GM21423 (cell line): Measurements from ENCODE around the gene KIAA0040.
A peak's percentile ranks its signal among the peaks of the same experiment; 100 is the strongest.

ENCODE experiments used
- ATAC-seq: cut with Tn5 transposase; IDR thresholded peaks from one replicate; pipeline ENCODE4 v1.9.1; 2021; ENCODE audit warnings: mild to moderate bottlenecking, moderate library complexity; ENCODE audit not compliant: unreplicated experiment

KIAA0040 gene

DNA sequence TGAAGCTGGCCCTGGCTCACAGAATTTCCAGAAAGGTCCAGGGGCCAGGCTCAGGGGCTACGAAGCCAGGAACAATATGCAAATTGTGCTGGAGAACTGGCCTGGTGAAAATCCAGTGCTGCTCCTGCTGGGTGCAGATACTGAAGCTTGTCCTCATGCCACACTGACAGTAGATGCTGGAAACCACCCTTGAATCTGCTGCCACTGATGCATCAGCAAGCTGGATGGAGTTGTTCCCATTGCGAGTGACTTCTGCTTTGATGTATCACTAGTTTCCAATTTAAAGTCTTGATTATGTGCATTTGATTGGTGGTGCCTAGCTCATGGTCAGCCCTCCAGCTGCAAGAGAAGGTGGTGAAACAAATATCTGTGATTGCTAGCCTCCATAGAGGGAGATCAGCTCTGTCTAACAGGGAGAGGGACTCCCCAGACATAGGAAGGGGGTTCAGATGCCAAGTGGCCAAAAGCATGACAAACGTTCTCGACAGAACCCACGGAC lies 11.0 kb upstream of the KIAA0040 start:
- ATAC-seq, result no peak

DNA sequence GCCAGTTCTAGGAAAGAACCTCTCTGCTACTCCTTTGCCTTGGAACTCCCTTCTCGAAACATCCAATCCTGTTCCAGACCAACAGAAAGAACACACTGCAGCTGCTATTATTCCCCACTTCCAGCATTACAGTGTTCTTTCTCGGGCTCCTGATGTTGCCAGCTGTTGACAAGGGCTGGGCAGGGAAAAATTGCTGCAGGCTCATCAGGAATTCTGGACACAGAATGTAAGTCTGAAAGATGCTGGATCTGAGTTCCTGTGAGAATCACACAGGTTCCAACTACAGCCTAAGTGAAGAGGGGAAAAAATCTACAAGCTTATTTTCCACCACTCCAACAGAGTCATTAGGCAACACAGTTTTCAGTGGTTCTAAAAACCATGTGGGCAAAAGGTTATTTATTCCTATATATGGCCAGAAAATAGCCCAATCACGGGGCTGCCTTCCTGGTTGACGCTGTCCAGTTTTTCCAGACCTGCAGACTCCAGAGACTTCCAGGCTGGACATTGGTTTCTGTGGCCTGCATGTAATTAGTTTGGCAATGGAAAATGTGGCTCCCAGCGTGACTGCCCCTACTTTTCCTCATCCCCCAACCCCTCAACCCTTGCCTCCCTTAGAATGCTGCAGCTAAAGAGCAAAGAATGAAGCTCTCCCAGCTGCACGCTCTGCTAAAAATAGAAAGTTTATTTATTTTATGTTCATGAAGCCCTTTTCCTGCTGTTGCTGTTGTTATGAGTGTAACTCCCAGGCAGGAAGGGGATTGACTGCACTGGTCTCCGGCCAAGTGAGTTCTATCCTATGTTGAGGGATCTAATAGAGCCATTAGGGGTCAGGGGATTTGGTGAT lies 8.3 kb upstream of the KIAA0040 start:
- no peak for ATAC-seq

DNA sequence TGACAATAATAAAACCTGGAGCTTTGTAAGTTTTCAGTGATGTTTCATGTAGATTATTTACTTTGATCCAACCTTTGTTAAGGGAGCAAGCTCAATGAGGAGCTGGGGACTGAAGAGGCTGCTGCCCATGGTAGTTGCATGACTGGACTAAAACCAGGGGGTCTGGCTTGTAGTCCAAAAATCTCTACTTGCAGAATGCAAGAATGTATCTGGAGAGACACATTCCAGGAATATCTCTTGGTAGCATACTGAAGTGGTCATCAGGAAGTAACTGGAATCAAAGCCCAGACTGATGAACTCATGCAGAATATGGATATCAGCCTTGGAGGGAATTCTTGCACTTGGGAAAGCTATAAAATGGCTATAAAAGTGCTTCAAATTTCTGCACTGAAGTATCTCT lies 5.8 kb upstream of the KIAA0040 start:
- no peak for ATAC-seq

DNA sequence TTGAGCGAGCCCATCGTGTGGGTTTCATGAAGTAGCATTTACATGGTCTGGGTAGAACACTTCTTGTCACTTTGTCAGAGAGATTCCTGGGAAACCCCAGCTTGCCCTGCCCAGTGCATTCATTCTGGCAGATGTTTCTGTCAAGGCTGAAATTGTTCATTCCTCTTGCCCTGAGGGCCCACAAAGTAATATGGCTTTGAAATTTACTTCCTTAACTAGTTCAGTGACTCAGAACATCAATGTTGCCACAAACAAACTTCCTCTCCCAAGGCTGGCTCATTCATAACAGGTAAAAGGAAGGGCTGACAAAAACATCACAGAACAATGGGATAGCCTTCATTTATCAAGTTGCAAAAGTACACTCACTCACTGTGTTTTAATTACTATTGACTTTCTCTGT lies 5.0 kb upstream of the KIAA0040 start:
- ATAC-seq, result no peak

DNA sequence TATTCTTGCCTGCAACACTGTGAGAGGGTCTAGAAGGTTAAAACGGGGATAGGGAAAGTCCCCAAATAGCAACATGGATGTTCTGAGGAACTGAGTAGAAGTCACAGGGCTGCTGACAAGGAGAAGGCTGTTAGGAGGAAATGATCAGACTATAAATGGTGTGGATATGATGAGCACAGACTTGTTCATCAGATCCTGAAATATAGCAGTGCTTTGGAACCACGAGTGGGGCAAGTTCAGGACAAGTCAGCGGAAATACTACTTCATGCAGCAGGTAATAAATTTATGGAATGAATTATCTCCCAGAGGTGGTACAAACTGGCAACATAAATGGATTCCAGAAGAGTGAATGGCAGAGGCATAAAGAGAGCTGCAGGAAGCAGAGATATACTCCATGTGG lies 3.2 kb upstream of the KIAA0040 start:
- ATAC-seq, result no peak

DNA sequence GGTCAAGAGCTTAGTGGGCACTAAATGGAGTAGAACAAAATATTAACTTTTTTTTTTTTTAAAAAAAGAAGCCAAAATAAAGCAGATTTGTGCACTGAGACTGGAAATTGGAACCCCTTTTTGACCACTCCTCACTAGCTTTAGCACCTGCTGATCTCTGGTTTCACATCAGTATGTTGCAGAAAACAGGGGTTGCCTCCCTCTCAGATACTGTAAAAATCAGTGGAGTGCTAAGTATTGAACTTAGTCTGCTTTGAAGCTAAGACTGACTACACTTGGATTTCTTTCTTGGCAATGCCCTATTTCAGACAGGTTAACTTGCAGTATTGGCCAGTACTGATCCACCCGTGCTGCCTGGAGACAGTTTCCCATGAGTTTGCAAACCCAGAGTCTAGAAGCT lies 2.7 kb upstream of the KIAA0040 start:
- no peak for ATAC-seq

DNA sequence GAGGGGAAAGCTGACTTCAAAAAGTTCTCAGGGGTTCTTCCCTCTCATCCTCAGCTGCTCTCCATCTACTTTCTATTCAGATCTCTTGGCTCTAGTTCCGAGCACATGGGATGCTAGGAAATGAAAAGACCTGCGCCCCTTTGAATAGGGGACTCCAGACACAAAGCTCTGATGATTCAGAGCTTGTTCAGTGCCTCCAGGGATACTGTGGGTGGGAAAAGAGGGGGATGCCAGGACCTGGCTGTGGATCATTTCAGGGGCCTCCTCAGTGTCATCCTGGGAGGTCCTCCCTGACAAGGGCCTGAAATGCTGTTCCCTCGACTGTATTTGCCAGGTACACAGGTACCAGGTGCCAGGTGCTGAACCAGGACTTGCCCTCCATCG lies 943 bp upstream of the KIAA0040 start:
- no peak for ATAC-seq

DNA sequence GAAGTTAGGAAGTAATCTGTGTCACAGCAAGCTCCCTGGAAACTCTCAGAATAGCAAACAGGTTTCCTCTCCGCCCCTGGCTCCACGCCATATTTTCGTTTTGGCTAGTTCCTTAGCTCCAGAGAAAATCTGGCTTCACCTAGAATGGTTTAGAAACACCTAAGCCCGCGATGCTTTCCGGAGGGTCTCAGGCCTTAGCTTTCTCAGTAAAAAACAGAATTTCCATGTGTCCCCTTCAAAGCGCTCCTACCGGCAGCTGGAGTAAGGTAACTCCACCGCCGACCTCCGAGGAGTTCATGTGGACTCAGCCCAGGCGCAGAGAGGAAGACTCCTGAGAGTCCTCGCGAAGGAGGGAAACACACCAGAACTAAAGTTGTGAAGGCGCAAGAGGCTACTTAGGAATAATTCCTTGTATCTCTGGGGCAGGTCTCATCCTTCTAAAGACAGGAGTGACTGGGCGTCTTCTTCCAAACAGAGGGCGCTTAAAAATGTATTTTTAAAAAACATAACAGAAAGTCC lies 406 bp downstream of the KIAA0040 start:
- no peak for ATAC-seq

DNA sequence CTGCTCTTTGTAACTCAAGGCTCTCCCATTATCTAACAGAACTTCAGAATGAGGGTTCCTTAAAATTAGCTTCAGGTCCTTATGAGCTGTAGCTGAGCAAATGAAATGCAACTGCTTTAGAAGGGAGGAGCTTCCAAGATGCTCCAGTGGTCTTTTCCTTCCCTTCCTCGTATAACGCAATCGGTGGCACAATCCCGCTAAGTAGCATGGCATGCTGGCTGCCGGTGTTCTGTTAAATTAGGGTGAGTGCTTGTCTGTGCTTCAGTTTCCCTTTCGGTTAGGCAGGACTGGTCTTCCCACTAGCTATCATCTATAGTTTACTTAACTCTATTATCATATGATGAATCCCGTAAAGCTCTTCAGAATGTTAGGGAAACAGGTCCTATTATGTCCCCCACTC lies 917 bp downstream of the KIAA0040 start:
- peak; percentile 23 for ATAC-seq

DNA sequence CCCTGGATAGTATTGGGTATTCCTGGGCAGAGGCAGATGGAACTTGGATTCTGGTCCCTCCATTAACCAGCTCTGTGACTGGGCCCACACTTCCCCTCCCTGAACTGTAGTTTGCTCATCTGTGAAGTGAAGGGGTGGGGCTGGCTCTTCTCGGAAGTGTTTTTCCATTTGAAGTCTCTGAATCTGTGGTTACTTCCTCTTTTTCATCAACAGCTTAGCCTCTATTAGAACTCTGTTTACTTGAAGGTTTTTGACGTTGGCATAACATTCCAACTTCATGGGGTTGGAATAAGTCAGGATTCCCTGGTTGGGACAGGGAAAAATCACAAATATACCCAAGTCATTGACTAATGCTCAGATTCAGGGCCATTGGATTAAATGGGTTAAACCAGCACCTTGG lies 3.6 kb downstream of the KIAA0040 start:
- peak; percentile 60 for ATAC-seq

DNA sequence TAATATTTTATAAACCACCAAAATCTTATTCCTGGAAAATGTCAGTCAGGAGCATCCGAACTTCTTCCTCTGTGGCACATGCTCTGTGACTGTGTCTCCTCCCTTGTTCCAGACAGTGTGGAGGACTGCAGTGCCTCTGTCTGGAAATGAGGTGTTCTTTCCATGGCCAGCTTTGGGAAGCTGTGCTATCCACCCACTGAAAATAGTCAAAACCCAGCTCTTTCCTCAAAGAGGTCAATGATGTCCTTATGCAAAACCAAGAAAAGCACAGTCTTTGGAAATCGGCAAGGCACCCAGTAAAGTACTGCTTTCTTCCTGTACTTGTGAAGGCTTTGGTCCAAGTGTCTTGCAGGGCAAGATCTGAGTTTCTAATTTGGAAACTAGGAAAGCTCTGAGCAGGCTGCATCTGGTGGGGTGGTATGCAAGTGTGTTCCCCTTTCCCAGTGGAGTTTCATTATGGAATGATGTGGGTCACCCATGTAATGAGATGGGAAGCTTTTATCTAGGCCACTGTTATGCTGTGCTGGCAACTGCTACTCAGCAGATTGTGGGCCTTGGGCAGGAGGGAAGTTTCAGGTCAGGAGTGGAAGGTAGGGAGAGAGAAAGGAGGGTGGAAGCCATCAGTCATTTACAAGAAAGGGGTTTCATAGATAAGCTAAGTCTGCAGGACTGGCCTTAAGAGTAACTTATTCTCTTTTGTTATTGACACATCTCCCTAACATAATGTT lies 6.0 kb downstream of the KIAA0040 start:
- ATAC-seq, result no peak

DNA sequence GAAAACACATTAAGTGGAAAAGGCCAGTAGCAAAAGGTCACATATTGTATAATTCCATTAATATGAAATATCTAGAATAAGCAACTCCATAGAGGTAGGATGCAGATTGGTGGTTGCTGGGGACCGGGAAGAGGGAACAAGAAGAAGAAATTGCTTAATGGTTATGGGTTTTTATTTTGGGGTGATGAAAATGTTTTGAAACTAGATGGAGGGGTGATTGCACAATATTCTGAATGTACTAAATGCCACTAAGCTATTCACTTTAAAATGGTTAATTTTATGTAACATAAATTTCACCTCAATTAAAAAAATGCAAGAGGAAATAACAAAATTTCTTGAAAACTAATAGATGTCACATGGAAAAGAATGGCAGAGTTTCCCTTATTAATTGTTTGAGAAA lies 6.7 kb downstream of the KIAA0040 start:
- ATAC-seq, result no peak

DNA sequence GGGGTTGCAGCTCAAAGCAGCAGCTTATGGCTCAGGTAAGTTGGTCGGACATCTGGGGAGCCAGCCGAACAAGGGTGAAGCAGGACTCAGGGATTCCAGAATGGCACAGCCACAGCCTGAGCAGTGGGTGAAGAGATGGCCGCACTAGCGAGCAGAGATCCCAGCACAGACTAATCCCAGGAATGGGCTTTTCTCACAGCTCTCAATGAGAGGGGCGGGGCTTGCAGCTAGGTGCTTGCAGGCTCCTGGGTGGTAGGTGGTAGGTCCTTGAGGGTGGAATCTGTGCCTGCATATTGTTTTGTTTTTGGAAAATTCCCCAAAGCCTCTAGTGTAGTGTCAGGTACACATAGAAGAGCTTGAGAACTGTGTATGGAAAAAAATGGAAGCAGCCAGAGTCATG lies 9.0 kb downstream of the KIAA0040 start:
- no peak for ATAC-seq

DNA sequence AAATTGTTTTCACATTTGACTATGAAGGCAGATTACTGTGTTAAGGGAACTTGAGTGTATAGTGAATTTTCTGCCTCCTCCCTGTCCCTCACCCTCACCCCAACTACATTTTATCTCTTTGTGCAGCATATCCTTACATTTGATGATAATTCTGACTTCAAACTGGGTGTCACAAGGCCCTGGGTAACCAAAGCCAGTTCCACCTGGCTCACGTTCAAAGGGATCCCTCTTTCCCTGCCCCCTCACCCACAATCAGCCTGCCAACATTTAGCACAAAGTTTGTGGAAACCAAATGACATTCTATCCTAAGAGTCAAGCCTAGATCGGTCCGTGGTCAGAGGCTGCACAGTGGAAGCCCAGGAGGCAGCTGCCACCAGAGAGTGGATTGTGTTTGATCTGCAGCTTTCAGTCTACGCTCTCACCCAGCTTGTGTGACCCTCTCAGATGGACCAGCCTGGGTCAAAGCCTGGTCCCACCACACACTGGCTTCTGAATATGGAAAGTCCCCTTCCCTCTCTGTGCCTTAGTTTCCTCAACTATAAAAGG lies 10.3 kb downstream of the KIAA0040 start:
- no peak for ATAC-seq

DNA sequence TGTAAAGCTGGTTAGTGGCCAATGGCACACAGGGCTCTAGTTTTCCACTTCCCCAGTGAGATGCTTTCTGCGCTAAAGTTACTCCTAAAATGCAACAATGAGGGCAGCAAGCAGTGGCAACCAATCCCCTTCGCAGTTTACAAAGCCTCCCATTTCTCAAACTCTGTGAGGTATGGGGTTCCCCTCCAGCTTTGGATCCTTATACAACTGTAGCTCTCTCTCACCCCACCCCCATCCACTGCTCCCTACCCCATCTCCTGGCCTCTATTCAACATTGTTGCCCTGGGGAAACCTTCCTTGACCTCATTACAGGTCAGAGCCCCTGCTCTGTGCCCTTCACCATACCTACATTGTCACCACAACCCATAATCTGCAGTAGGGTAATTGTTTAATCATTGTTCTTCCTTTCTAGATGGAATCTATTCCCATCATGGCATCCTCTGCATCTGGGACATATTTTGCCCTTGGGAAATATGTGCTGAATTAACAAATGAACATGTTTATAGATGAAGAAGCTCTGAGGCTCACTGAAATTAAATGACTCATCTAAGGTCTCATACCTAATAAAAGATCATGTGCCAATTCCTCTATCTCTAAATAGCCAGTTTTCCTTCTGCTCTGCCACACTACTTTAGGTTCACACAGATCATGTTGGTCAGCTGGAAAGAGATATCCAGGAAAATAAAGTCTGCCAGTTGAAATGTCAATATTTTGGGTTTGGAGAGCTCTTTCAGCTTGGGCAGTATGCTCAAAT lies 12.6 kb downstream of the KIAA0040 start:
- ATAC-seq, result no peak

DNA sequence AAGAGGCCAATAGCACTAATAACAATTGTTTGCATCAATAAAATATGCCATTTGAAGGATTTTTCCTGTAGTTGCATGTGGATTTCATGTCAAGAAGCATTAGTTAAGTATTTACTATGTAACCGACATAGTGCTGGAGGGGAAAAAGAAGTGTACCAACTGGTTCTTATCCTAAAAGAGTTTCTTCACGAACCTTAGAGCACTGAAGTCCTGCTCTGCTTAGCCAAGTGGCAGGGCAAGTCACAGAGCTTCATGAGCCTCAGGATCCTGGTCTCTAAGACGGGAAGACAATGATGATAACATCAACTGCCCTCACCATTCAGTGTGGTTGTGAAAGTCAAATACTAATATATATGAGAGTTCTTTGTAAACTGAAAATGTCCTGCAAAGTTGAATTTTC lies 14.1 kb downstream of the KIAA0040 start:
- ATAC-seq, result no peak

DNA sequence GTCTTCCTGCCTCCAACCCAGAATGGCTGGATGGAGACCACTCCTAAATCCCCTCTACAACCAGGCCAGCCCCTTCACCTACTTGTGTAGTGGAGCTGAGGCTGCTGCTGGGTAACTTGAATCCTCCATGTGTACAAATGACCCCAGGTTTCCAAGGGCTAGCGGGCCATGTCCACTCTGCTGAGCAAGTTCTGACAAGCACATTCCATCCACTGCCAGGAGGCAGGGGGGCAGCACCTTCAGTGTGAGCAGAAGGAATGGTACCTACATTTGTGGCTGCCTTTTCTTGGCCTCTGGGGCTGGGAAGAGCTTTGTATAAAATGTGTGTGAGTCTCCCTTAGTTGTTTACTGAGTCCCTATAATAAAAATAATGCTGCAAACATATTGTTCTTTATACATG lies 14.5 kb downstream of the KIAA0040 start:
- ATAC-seq, result no peak

DNA sequence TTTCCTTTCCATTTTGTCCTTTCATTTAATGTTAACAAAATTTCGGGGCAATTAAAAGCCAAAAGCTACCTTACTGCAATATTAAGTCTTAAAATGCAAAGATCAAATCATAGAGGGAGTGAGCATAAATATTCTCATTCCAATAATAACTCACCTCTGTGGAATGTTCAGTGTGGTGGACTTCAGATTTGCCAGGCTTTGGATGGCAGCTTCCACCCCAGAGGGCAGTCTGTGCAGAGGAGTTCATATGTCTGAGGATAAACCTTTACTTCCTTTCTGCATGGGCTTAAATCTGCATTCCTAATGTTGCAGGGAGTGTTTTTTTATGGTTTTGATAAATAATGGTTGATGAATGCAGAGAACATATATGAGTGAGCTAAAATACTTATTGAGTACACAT lies 16.3 kb downstream of the KIAA0040 start:
- ATAC-seq, result no peak

DNA sequence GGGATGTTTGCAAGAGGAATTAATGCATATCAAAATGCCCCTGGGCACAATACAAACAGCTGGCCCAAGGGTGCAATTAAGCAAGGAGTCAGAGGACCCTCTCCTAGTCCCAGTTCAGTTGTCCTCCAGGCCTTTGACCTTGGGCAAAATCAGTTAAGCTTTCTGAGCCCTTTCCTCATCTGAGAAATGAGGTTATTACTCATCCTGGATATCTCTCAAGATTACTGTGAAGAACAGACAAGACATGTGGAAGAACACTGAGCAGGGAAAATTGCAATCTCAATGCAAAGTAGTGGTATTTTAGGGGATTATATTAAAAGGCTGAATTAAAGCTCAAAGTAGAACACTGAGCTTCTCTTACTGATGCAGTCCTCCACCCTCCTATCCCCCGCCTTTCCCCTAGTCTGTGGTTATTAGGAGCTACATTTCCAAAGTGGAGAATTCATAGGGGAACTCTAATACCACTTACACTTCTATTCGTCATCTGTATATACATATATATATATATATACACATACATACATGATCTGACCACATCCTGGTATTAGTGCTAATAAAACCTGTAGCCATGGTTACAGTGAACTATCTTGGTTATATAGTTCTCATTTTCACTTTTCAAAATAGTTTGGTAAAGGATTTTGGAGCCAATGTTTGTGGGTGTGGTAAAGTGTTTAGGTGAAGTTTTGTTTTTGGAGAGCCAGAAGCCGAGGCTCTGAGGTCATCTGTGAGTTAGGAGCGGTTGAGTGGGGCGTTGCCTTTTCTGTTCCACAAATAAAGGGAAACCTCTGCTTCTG lies 18.1 kb downstream of the KIAA0040 start:
- ATAC-seq, result peak; percentile 84

DNA sequence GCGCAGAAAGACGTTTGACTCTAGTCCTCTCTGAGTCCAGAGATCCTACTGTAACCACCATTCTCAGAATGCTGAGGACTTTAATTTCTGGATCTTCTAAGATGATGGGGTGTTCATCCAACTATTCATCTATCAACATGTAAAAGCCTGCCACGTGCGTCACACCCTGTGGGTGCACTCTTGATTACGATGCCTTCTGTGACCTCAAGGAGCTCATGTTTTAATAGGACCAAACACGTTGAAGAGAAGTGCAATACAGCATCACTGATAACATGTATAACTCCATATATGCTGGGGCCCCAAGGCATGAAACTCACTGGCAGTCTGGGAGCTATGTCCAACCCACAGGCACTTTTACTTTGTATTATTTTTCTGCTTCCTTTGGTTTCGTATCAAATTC lies 19.0 kb downstream of the KIAA0040 start:
- ATAC-seq, result no peak
